Measurements from ENCODE around the gene MZT1. TPM values are rescaled to one million over a fixed set of nuclear protein-coding genes. Genes with fewer than 3 reads are reported as not detected.

The MZT1 gene
- total RNA-seq, 1 experiment from 2014 or later, result 21.3 TPM

DNA sequence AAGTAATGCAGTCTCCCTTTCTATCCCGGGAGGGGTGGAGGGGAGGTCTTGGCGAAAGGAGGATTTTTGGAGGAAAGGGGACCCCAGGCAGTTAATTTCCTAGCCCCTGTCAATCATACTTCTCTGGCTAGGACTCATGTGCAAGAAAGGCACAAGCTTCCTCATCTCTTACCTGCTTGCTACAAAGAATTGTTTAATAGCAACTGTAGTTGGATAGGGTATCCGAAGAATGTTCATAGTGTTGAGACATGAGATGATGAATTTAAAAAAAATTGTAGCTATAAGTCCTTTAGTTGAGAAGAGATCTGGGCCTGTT lies 819 bp upstream of the MZT1 start:
- no peaks in the 10 kb centered on the region for H3K79me1 ChIP-seq (ENCODE audit: insufficient read depth, low read depth, low read length, poor library complexity, severe bottlenecking)
- no peak for DNase-seq
- no peak overlapping the region for H3K14ac ChIP-seq (ENCODE audit: insufficient read depth, low read length)
- WGBS (ENCODE audit: extremely low coverage, insufficient read length, low lambda C conversion rate), result no CpG with 5 or more reads among the region's 3 CpGs
- H3K27ac Mint-ChIP-seq, result peak overlapping the region in 2 of 3 experiments; percentile 57 to 94; a peak in 5 of 7 replicates
- no peak overlapping the region for H4K91ac ChIP-seq (ENCODE audit: insufficient read length, low read depth, low read length)
- H3K4me1 ChIP-seq (ENCODE audit: insufficient read depth, low read length), result no peaks in the 10 kb centered on the region
- no peak overlapping the region for H2AK5ac ChIP-seq (ENCODE audit: insufficient read length, low read length)
- H3K23ac ChIP-seq (ENCODE audit: insufficient read length, low read depth, low read length), result no peak overlapping the region
- no peak overlapping the region for H2AFZ ChIP-seq (ENCODE audit: low read length)
- H3K27ac ChIP-seq (ENCODE audit: insufficient read length, low read depth, low read length), result no peak overlapping the region
- peaks cover 14 to 31% (median 30%) of the 10 kb centered on the region in 3 experiments; a peak in 6 of 7 replicates for H3K36me3 Mint-ChIP-seq (ENCODE audit: insufficient read depth in 1 of 3, low read depth in 3 of 3)
- H2BK5ac ChIP-seq (ENCODE audit: insufficient read length, low read length), result no peak overlapping the region
- no peaks in the 10 kb centered on the region for H3K9me3 ChIP-seq (ENCODE audit: control insufficient read depth, low read depth, low read length)
- no peak overlapping the region for H3K4ac ChIP-seq (ENCODE audit: low read depth, low read length)
- no peaks in the 10 kb centered on the region for H4K20me1 ChIP-seq (ENCODE audit: control insufficient read depth, insufficient read depth, insufficient read length)
- H2BK20ac ChIP-seq (ENCODE audit: low read depth, low read length, poor library complexity, severe bottlenecking), result no peak overlapping the region
- H2BK12ac ChIP-seq (ENCODE audit: insufficient read length, low read depth, low read length), result no peak overlapping the region
- H2BK15ac ChIP-seq (ENCODE audit: low read depth, low read length), result no peak overlapping the region
- peaks cover 10% of the 10 kb centered on the region for H3K23me2 ChIP-seq (ENCODE audit: insufficient read length, low read depth, low read length, poor library complexity, severe bottlenecking)
- H4K5ac ChIP-seq (ENCODE audit: insufficient read length, low read depth, low read length), result no peak overlapping the region
- H3K56ac ChIP-seq (ENCODE audit: insufficient read length, low read depth, low read length), result no peak overlapping the region
- no peak overlapping the region for H4K8ac ChIP-seq (replicated peaks; ENCODE audit: insufficient read length, low read depth, low read length)
- peak overlapping the region; percentile 90 to 96 for H3K4me3 Mint-ChIP-seq
- H3K79me2 ChIP-seq (ENCODE audit: insufficient read depth, low read length), result peaks cover 13% of the 10 kb centered on the region; the same call in 1 of the 2 replicates
- H3K18ac ChIP-seq (ENCODE audit: insufficient read length, low read depth, low read length), result no peak overlapping the region
- peaks cover 9 to 11% of the 10 kb centered on the region in 2 experiments for H3K4me1 Mint-ChIP-seq
- H3K9ac ChIP-seq (ENCODE audit: extremely low read depth, insufficient read length, low read length), result peak overlapping the region; percentile 63
- H3K9me3 Mint-ChIP-seq, result no peaks in the 10 kb centered on the region
- H2BK120ac ChIP-seq (ENCODE audit: low read depth, low read length, poor library complexity, severe bottlenecking), result no peak overlapping the region
- no peak overlapping the region for H3T11ph ChIP-seq (ENCODE audit: low read length)
- H3K4me2 ChIP-seq (ENCODE audit: insufficient read depth, insufficient read length, low read length), result peak overlapping the region; percentile 94
- no peaks in the 10 kb centered on the region for H3K27me3 Mint-ChIP-seq (ENCODE audit: low read depth)
- no peak for TF ChIP-seq CTCF (conservative IDR thresholded peaks at IDR 0.05)
- H3K27me3 ChIP-seq (ENCODE audit: insufficient read depth, low read length), result no peaks in the 10 kb centered on the region
